Activated CD4-positive, CD25-positive, alpha-beta regulatory T cell (primary cell): ENCODE measurements around the gene ST14.
"Not testable (repeated sequence)": the region's sequence is repeated elsewhere in the genome, so short reads cannot be mapped to it uniquely, and the experiment has no call there.

ENCODE experiments used
- DNase-seq, 4 experiments: peaks; one replicate each; lab custom pipeline; 2025; lab: John Stamatoyannopoulos, UW

The ST14 gene

DNA sequence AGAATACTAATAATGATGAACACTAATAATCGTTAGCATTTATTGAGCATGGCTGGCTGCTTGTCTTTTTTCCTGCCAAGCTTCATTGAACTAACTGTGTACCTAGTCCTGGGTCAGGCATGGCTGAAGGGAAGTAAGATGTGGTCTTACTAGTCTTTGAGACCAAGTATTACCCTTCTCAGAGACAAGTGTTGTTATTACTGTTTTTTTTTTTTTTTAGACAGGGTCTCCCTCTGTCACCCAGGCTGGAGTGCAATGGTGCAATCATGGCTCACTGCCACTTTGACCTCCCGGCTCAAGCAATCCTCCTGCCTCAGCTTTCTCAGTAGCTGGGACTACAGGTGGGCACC is 4.6 kb downstream of the ST14 start:
- DNase-seq = no peak

DNA sequence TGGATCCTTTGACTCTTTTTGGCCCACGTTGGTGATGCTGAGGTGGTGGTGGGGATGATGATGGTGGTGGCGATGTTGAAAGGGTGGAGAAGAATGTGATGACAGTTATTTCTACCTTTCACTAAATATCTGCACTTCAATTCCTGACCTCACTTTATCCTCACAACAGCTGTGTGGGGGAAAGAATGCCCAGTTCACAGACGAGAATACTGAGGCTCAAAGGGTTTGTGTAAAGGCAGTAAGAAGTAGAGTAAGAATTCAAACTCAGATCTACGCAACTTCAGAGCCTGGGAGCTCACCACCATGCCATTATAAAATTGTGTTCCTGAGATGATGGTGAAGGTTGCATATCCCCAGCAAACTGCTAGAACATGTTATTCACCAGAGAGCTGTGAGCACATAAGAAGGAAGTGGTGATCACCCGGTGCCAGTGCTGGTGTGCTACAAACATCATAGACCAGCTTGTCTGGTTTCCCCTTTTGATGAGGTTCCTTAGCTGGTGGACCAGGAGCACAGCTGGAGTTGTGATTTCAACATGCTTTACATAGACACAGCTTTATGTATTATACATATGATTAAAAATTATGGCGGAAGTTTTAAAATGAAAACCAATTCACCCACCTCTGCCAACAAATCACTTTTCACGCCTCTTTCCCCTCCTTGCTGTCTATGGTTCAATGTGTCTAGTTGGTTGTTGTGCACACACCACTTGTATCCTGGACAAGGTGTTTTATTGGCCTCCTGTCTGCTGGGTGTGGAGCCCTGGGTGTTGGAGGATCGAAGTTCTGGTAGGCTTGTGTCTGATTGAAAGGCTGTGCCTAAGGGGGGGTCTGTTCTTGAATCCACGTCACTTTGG is 6.2 kb downstream of the ST14 start:
- no peak for DNase-seq

DNA sequence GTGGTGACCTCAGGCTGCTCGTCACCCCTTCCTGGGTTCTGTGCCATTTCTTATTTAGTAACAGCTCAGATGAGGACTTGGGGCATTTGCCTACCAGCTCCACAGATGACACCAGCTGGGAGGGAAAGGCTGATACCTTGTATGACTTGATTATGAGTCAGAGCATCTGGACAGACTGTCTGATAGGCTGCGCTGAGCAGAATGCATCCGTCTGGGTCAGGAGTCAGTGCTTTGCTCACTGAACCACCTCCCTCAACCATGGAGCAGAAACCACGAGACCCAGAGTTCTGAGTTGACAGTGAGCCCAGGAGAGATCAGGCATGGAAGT is 6.8 kb downstream of the ST14 start:
- no peak for DNase-seq

DNA sequence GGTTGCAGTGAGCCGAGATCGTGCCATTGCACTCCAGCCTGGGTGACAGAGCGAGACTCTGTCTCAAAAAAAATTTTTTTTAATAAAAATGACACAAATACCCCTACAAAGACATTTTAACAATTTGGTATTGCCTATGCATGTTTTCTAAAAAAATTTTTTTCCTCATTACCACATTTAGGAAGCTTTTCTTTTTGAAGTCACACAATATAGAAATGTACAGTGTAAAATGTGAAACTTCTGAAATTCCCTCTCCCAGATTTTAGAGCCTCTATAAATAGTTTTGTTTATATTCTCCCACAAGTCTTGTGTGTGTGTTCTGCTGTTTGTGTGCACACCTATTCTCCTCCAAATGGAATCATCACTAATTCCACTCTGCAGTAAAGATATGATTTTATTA is 7.6 kb downstream of the ST14 start:
- DNase-seq = no peak

DNA sequence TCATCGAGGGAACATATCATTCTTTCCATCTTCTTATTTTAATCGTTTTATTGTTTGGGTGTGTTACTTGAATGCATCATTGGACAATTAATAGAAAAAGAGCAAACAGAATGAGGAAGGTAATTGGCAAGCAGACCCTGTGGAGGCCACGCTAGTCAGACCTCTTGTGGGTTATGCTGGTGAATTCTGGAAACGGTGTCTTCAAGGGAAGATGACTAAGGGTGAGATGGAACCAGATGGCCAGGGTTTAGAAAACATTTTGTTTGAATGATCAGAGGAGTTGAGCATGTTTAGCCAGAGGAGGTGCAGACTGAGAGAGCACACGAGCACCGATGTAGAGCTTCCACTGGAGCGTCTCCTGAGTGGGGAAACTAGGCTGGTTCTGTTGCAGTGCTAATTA is 8.5 kb downstream of the ST14 start:
- no peak for DNase-seq

DNA sequence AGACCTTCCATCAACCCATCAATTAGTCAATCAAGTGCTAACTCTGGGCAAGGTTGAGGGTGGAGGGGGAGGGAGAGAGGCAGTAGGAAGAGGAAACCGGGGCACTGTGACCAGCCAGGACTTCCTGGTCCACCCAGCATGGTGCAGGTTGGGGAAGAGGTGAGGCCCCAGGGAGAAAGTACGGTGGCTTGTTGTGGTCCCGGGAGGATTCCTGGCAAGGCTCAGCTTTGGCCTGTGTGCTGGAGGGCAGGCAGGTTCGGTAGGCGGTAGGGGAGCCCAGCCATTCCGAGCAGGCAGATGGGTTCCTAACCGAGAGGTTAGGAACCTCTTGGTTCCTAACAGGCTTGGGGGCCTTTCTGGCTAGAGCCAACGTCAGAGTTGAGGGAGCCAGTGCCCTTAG is 10.8 kb downstream of the ST14 start:
- DNase-seq = no peak

DNA sequence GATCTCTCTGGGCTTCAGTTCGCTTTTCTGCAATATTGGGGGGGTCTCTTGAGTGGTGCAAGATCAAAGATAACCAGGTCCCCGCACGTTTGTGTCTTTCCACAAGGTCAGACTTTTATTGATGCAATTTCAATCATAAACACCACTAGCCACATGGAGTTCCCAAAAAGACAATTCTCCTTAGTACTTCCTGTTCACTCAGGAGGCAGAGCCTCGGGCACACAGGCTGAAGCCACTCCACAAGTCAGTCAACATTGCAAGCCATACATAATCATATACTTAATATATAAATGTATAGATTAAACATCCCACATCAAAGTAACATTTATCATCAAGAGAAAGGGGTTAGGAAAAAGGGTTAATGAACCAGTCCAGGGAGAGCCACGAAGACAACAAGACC is 12.0 kb downstream of the ST14 start:
- no peak for DNase-seq

DNA sequence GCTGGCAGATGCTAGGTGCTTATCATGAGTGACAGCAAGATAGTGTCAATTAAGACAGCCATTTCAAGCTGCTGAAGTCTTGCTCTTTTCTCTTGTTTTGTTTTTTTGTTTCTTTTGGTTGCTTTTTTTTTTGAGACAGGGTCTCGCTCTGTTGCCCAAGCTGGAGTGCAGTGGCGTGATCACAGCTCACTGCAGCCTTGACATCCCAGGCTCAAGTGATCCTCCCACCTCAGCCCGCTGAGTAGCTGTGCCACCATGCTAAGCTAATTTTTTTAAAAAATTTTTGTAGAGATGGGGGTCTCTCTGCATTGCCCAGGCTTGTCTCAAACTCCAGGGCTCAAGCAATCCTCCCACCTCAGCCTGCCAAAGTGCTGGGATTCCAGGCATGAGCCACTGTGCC is 12.4 kb downstream of the ST14 start:
- not testable (repeated sequence) for DNase-seq

DNA sequence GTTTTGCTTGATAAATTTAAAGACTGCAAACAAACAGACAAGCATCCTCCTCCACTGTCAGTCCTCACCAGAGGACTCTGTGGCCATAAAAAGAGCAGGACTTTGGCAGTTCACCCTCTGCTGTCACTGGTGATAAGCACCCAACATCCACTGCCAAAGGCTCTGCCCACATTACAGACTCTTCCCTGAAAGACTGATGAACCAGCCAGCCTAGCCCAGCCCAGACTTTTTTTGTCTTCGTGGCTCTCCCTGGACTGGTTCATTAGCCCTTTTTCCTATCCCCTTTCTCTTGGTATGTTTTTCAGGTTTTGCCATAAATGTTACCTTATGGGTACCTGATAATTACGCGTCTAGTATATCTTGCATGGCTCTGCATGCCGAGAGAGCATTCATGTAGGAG is 15.1 kb downstream of the ST14 start:
- DNase-seq = no peak

DNA sequence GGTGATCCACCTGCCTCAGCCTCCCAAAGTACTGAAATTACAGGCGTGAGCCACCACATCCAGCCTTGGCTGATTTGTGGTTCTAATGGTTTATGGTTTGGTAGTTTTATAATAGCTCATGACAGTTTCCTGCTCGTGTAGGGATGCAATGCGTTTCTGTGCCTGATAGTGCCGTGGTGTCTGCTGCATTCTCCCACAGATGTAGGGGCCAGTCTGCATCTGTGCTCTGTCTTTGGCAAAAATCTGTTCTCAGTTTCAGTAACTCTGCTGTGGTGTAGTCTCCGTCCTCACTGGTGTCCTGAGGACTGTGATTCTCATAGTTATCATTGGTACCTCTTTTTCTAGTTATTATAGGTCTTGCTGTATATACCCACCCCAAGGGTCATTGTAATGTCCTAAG is 16.3 kb downstream of the ST14 start:
- no peak for DNase-seq

DNA sequence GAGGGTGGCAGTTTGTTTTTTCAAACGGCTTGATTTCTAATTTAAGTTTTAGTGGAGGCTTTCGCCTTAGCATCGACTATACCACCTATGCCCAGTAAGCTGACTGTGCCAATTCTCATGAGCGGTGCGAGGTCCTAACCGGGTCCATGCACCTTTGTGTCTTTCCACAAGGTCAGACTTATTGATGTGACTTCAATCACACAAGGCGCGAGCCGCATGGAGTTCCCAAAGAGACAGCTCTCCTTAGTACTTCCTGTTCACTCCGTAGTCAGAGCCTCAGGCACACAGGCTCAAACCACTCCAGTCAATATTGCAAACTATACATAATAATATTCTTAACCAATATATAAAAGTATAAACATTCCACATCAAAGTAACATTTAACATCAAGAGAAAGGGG is 18.2 kb downstream of the ST14 start:
- DNase-seq = no peak

DNA sequence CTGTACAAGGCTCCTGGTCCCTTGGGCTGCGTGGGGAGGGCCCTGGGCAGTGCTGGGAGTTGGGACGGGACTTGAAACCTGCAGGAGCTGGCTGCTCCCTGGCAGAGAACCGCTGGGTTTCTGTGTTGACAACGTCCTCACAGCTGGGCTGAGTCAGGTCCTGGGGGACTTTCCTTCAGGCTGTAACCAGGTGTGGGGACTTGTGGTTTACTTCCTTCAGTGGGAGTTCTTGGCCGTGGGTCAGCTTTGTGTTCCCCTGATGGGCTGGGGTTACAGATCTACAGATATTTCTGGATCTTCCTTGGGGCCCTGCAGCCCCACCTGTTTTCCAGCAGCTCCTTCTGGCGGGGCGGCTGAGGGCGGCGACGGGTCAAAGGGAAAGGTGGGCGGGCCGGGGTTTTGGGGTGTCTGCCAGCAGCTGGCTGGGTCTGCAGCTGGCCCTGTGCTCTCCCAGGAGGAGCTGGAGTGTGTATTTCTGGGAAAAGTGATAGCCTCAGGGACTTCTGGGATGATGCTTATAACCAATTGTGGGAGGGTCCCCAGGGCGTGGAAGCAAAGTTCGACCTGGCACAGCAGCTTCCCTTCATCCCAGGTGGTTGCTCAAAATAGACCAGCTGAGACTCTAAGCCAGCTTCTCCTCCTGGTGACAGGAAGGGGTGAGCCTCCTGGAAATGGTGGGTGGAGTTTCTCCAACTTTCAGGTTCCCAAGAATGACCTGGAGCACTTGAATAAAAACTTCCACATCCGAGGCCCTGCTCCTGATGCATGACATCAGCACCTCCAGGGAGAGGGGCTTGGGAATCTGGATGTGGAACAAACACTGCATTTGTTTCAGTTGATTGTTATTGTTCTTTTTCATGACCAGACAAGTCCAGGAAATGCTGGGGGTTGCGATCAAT is 19.1 kb downstream of the ST14 start:
- DNase-seq = no peak

DNA sequence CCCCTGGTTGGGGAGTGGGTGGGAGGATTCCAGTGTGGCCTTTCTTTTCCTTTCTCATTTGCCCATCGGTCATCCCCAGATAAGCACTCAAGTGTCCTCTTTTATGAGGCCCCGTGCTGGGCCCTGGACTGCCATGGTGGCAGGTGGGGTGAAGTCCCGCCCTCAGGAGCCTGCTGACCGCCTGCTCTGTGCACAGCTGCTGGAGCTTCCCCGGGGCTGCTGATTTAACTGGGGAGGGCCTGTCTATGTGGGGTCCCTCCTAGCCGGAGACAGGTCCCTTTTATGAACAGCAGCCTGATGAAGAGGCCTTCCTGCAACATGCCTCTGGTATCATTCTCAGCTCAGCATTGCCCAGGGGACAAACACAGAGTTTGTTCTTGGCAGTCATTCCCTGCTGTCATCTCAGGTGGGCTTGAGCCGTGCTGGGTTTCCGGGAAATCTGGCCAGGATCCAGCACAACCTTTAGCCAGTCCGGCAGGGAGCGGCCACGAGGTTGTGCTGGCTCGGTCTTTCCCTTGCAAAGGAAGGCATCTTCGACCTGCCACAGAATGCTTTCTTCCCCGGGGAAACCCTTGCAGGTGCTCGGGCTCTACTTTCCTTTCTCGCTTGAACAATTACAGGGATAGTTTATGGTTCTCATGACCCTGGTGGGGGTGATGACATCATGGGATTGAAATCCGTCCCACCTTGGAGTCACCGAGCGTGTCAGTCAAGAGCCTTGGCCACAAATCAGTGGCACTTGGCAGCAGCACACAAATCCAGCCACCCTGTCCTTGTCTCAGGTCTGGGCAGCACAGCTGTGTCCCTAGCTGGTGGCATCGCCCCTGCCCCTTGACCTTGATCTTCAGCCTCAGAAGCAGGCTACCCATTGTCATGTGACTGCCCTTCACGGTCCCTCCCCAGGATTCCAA is 20.1 kb downstream of the ST14 start:
- no peak for DNase-seq

DNA sequence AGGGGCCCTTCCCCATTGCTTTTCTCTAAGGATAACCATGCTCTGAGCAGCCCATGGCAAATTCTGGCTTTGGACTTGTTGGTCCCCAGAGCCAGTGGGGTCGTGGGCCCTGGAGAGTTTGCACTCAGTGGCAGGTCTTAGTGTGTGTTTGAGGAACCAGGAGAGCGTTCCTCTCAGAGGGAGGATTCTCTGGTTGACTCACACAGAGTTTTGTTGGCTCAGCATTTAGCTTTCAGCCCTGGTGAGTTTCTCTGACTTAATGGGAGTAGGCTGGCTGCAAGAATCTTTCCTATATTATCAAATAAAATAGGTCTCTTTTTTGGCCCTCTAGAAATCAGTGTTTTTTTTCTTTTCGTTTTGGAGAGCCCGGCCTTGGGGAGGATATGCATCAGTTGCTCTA is 20.9 kb downstream of the ST14 start:
- no peak for DNase-seq

DNA sequence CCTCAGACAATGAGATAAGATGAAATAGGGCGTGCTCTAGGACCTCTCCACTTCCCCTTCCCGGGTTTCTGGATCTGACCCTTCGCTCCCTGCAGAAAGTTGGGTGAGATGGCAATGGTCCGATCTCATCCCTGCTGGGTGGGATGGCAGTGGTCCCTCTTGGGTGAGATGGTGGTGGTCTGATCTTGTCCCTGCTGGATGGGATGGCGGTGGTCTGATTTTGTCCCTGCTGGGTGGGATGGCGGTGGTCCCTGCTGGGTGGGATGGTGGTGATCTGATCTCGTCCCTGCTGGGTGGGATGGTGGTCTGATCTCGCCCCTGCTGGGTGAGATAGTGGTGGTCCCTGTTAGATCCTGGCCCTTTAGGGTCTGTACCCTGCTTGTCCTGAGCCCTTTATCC is 21.3 kb downstream of the ST14 start:
- DNase-seq = no peak

DNA sequence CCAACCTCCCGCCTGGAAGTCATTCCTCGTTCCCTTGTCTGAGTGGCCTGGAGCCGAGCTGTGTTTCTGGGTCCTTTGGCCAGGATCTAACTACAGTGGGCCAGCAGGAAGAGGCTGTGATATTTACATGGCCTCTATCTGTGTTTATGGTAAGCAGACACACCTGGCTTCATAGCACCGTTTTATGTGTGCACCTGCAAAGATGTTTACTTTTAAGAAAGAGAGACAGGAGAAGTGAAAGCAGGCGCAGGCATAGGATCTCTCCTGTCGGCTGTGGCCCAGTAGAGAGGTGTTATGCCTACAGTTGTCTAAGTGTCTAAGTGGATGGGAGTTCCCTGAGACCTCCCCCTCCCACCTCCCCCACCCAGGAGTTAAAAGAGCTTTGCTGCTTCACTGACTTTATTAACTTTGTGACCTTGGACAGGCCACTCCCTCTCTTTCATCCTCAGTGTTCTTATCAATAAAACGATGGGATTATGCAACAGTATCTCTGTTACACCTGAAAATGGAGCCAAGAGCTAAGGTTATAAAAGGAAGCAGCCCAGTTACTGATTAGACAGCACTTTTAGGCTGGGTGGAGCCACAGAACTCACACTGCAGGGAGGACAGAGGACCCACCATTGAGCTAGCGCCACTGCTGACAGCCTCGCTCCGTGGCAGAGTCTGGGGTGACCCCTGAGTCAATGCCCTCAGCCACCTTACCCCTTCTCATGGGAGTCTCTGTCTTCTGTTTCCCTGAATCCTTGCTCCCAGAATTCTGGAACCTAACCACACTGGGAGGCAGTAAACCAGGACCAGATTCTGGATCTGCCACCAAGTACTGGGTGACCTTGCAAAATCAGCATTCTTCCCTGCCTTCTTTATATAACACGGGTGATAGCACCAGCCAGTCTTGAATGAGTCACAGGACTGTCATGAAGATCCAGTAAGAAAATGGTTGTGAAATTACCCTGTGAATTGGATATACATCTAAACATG is 22.0 kb downstream of the ST14 start:
- no peak for DNase-seq

DNA sequence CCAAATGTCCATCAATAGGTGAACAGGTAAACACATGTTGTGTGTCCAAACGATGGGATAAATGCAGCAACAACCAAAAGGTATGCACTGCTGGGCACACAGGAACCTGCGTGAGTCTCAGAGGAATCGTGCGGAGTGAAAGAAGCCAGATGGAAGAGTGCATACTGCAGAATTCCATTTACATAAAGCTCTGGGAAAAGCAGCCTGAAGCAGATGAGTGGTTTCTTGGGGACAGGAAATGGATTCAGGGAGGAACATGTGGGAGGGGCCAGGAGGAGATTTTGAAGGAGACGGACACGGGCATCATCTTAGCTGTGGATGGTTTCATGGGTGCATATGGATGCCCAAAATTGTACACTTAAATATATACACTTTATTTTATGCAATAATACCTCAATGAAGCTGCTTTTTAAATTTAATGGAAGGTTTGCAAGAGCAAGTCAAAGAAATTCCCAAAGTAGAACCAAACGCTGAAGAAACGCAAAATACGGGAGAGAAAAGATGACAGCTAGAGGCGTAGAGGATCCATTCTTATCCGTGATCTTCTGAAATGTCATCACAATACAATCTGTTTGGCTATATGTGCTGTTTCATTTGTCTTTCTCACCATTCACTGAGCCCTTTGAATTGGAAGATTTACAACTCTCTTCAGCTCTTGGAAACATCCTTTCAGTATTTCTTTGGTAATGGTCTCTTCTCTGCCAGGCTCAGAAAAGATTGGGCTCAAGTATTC is 24.5 kb downstream of the ST14 start:
- no peak for DNase-seq

DNA sequence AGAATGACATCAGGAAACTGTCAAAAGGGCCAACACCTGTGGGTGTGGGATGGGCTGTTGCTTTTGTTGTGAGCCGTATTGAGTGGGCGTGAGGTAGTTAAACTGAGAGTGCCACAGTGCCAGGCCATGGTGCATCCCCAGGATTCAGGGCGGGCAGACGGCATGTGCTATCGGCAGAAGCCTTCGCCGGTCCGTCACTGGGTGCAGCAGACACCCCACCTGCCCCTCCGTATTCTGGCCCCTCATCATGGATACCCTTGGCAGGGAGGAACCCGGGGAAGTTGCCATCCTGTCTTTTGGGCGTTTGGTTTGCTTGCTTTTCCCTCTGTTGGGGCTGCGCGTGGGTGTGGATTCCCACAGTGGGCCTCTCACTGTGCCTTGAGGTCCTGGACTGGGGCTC is 27.5 kb downstream of the ST14 start:
- no peak for DNase-seq

DNA sequence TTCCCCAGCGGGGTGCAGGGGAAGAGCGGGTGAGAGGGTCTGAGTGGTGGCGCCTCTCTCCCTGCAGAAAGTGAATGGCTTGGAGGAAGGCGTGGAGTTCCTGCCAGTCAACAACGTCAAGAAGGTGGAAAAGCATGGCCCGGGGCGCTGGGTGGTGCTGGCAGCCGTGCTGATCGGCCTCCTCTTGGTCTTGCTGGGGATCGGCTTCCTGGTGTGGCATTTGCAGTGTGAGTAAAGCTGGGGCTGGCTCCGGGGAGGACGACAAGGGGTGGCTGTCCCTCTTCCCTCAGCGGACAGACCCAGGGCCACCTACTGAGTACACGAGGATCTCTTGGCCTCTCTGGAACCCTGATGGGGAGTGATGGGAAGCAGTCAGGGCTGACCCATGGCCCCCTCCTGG is 28.5 kb downstream of the ST14 start:
- DNase-seq = no peak

DNA sequence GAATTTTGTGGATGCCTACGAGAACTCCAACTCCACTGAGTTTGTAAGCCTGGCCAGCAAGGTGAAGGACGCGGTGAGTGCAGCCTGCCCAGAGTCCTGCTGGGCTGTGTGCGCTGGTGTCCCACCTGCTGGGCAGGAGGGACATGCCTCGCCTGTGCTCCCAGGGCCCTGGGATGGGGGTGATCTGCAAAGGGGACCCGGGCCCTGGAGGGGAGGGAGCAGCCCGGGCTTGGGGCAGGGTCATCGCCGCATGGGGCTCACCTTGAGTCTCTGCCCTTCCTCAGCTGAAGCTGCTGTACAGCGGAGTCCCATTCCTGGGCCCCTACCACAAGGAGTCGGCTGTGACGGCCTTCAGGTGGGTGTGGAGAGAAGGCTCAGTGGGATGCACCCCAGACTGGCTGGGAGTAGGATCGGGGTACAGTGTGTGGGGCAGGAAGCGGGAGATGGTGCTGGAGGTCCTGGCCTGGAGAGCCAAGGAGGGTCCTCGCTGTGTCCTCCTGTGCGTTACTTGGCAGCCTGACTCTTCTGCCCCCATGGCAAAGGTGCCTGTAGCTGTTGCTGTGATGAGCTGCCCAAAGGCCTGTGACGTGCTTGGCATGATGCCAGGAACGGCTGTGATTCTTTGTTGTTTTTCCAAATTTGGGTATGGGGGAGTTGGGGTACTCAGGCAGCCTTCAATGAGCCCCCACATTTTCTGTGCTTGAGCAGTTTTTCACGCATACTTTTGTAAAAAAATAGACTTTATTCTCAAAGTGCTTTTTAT is 29.2 kb downstream of the ST14 start:
- no peak for DNase-seq
